ENCODE data around the gene PTPRM.

DNA sequence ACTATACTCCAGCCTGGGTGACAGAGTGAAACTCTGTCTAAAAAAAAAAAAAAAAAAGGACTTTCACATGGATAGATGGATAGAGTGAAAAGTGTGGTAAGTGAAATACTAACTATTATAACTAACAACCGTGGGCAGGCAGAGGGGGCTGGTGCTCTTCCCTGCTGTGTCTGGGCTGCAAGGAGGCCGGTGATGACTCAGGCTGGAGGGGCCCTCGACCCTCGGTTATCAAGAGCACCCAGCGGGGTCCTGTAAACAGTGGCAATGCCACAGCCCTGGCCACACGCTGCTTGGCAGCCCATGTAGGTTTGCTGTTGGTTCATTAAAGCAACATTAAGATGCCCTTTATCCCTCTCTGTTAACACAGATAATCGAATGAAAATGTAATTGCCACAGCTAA, 857.4 kb downstream of the PTPRM start:
- TF ChIP-seq, protein P1, sequence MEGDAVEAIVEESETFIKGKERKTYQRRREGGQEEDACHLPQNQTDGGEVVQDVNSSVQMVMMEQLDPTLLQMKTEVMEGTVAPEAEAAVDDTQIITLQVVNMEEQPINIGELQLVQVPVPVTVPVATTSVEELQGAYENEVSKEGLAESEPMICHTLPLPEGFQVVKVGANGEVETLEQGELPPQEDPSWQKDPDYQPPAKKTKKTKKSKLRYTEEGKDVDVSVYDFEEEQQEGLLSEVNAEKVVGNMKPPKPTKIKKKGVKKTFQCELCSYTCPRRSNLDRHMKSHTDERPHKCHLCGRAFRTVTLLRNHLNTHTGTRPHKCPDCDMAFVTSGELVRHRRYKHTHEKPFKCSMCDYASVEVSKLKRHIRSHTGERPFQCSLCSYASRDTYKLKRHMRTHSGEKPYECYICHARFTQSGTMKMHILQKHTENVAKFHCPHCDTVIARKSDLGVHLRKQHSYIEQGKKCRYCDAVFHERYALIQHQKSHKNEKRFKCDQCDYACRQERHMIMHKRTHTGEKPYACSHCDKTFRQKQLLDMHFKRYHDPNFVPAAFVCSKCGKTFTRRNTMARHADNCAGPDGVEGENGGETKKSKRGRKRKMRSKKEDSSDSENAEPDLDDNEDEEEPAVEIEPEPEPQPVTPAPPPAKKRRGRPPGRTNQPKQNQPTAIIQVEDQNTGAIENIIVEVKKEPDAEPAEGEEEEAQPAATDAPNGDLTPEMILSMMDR (IDR thresholded peaks at IDR 0.05; ENCODE audit: borderline replicate concordance, extremely low read depth, low read length, poor library complexity, severe bottlenecking), result no peak
- no peak for TF ChIP-seq EZH2 (IDR thresholded peaks at IDR 0.05; ENCODE audit: borderline replicate concordance, low read depth, low read length, severe bottlenecking)

All from DND-41 (cell line).